Mesenchymal stem cell (in vitro differentiated cells and primary cell): ENCODE measurements around the gene VANGL2.
A peak's percentile ranks its signal among the peaks of the same experiment; 100 is the strongest.

ENCODE experiments used
- DNase-seq: peaks from one replicate; pipeline ENCODE4 v3.0.0-alpha.2; 2013
- H2AFZ ChIP-seq: one replicate; pipeline ENCODE4 v1.6.1; 2013; ENCODE audit warnings: low read depth, mild to moderate bottlenecking, control low read depth, inconsistent platforms, low read length, moderate library complexity
- H2AK5ac ChIP-seq: 2 replicates; pipeline ENCODE4 v1.6.1; 2013; ENCODE audit warnings: low read length, moderate library complexity, mild to moderate bottlenecking, inconsistent platforms; ENCODE audit not compliant: severe bottlenecking
- H2BK120ac ChIP-seq: one replicate; pipeline ENCODE4 v1.6.1; 2013; ENCODE audit warnings: low read depth, mild to moderate bottlenecking, inconsistent platforms, low read length, moderate library complexity
- H2BK12ac ChIP-seq, 2 experiments: one replicate each; pipeline ENCODE4 v1.6.1; 2013; ENCODE audit warnings: inconsistent platforms in 2 of 2, low read length in 2 of 2, mild to moderate bottlenecking in 2 of 2, moderate library complexity in 2 of 2, control low read depth in 1 of 2
- H2BK15ac ChIP-seq: one replicate; pipeline ENCODE4 v1.6.1; 2013; ENCODE audit warnings: mild to moderate bottlenecking, low read depth, inconsistent platforms; ENCODE audit not compliant: poor library complexity, severe bottlenecking
- H2BK5ac ChIP-seq: 2 replicates; pipeline ENCODE4 v1.6.1; 2013; ENCODE audit warnings: low read depth, mild to moderate bottlenecking, low read length, control low read depth, inconsistent platforms; ENCODE audit not compliant: poor library complexity, severe bottlenecking
- H3K14ac ChIP-seq, 2 experiments: one replicate each; pipeline ENCODE4 v1.6.1; 2013; ENCODE audit warnings: inconsistent platforms in 2 of 2, low read length in 2 of 2, control low read depth in 1 of 2, mild to moderate bottlenecking in 1 of 2, moderate library complexity in 1 of 2
- H3K18ac ChIP-seq, 2 experiments: one replicate each; pipeline ENCODE4 v1.6.1; 2013; ENCODE audit warnings: inconsistent platforms in 2 of 2, low read length in 2 of 2, control low read depth in 1 of 2, low read depth in 1 of 2, mild to moderate bottlenecking in 1 of 2
- H3K23ac ChIP-seq, 2 experiments: one replicate each; pipeline ENCODE4 v1.6.1; 2013; ENCODE audit warnings: inconsistent platforms in 2 of 2, low read length in 2 of 2, mild to moderate bottlenecking in 2 of 2, moderate library complexity in 2 of 2, control low read depth in 1 of 2
- H3K27ac ChIP-seq: 2 replicates; pipeline ENCODE4 v1.5.1; 2013; ENCODE audit warnings: mild to moderate bottlenecking, moderate library complexity, low read length, control low read depth, inconsistent platforms; ENCODE audit not compliant: poor library complexity, severe bottlenecking
- H3K27me3 ChIP-seq, 2 experiments: 2 replicates each; pipeline versions ENCODE4 v1.6.1 to v1.7.0; 2013; ENCODE audit warnings: low read length in 2 of 2, mild to moderate bottlenecking in 2 of 2, moderate library complexity in 2 of 2, control low read depth in 1 of 2, inconsistent platforms in 1 of 2; ENCODE audit not compliant: control insufficient read depth in 1 of 2, insufficient read depth in 1 of 2
- H3K36me3 ChIP-seq, 2 experiments: 2 replicates each; pipeline versions ENCODE4 v1.6.1 to v1.7.0; 2013; ENCODE audit warnings: low read length in 2 of 2, control low read depth in 1 of 2, inconsistent platforms in 1 of 2, low read depth in 1 of 2, mild to moderate bottlenecking in 1 of 2; ENCODE audit not compliant: insufficient read depth in 2 of 2, control insufficient read depth in 1 of 2
- H3K4ac ChIP-seq, 2 experiments: one replicate each; pipeline ENCODE4 v1.6.1; 2013; ENCODE audit warnings: inconsistent platforms in 2 of 2, low read length in 2 of 2, mild to moderate bottlenecking in 2 of 2, moderate library complexity in 2 of 2, control low read depth in 1 of 2, low read depth in 1 of 2
- H3K4me1 ChIP-seq: 2 replicates; pipeline ENCODE4 v1.6.1; 2013; ENCODE audit warnings: low read depth, low read length, control low read depth; ENCODE audit not compliant: control insufficient read depth, insufficient read depth
- H3K4me2 ChIP-seq: 2 replicates; pipeline ENCODE4 v1.6.1; 2013; ENCODE audit warnings: low read length, mild to moderate bottlenecking, inconsistent platforms; ENCODE audit not compliant: poor library complexity, severe bottlenecking
- H3K4me3 ChIP-seq, 2 experiments: 2 replicates each; pipeline versions ENCODE4 v1.5.1 to v1.7.0; 2013; ENCODE audit warnings: low read length in 2 of 2, mild to moderate bottlenecking in 2 of 2, control low read depth in 1 of 2, low read depth in 1 of 2; ENCODE audit not compliant: insufficient read depth in 1 of 2
- H3K79me1 ChIP-seq: replicated peaks from 2 replicates; pipeline ENCODE4 v1.6.1; 2013; ENCODE audit warnings: mild to moderate bottlenecking, control low read depth, low read length, inconsistent platforms; ENCODE audit not compliant: poor library complexity, severe bottlenecking
- H3K9ac ChIP-seq: 2 replicates; pipeline ENCODE4 v1.7.0; 2013; ENCODE audit warnings: mild to moderate bottlenecking, low read length, moderate library complexity
- H3K9me3 ChIP-seq: 2 replicates; pipeline ENCODE4 v1.7.0; 2013; ENCODE audit warnings: mild to moderate bottlenecking, low read length; ENCODE audit not compliant: control insufficient read depth
- H4K8ac ChIP-seq: one replicate; pipeline ENCODE4 v1.6.1; 2013; ENCODE audit warnings: inconsistent platforms, mild to moderate bottlenecking, low read length, moderate library complexity
- H4K91ac ChIP-seq: one replicate; pipeline ENCODE4 v1.6.1; 2013; ENCODE audit warnings: mild to moderate bottlenecking, low read length, inconsistent platforms
- WGBS: methylation state at CpG from one replicate; pipeline ENCODE4 v1.1.7; 2013; ENCODE audit warnings: mixed read lengths; 5-methylcytosine and 5-hydroxymethylcytosine counted together

Gene VANGL2

DNA sequence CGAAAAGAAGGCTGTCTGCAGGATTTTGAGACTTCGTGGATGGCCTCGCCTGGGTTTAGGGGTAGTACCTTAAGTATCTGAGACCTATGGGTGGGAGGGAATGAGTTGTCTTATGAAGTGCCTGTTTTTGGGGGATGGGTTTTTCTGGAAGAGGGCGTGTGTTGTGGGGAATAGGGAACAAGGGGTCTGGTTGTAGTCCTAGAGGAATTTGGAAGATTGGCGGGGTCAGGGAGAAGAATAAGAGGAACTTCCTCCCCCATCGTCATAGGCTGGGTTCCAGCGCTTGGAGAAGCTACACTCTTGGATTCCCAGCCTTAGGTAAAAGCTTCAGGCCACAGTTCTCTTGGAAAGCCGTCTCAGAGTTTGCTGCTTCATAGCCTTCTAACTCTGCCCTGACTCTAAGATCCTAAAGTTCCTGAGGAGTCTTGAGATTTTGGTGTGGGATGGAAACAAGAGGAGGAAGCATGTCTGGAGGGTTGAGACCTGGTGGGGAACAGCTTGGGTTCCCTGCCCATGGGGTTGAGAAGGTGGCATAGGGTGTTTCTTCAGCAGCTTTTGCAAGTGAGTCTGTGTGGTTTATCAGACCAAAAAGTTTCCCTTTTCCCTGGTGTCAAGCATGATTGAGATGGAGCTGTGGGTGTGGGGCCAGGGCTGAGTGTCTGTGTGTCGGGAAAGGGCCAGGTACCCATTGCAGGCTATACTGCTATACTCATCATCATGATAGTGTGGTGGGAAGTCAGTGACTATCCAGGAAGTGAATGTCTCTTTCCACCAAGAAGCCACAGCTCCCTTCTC is 1.8 kb downstream of the VANGL2 start:
- DNase-seq = no peak

DNA sequence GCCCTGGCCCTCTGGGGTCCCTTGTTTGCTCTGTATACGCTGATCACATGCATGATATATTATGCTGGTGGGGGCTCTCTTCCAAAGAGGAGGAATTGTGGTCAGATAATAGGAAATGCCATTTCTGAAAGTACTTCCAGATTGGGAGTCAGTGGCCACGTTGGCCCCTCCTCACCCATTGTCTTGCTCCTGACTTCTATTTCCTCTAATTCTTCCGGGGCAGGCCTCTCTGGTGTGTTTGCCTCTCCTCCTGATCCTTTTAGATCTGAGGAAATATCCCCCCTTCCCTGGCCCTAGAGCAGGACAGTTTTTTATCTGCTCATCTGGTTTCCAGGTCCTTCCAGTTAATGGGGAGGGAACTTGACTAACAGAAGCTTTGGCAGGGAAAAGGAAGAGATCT is 2.9 kb downstream of the VANGL2 start:
- H2AFZ ChIP-seq = no peak overlapping the region
- H2BK12ac ChIP-seq = no peak overlapping the region
- H3K9ac ChIP-seq = no peak overlapping the region
- H3K4ac ChIP-seq = no peak overlapping the region
- H3K14ac ChIP-seq = no peak overlapping the region
- no peak overlapping the region for H2BK5ac ChIP-seq
- peaks cover 0 to under 1% of the 10 kb centered on the region in 2 experiments for H3K36me3 ChIP-seq
- H2AK5ac ChIP-seq = peak overlapping the region; percentile 51
- no peaks in the 10 kb centered on the region for H3K9me3 ChIP-seq
- peaks cover 0 to 84% of the 10 kb centered on the region in 2 experiments for H3K27me3 ChIP-seq
- H3K4me1 ChIP-seq = peaks cover 32% of the 10 kb centered on the region
- peaks cover 32% of the 10 kb centered on the region for H3K79me1 ChIP-seq
- WGBS = 55% methylated on average over 3 of the region's 3 CpGs
- no peak overlapping the region for H3K18ac ChIP-seq
- H3K27ac ChIP-seq = no peak overlapping the region
- no peak overlapping the region for H2BK120ac ChIP-seq
- H4K8ac ChIP-seq = no peak overlapping the region
- DNase-seq = no peak
- H4K91ac ChIP-seq = no peak overlapping the region
- H3K4me2 ChIP-seq = no peak overlapping the region
- no peak overlapping the region for H2BK15ac ChIP-seq
- H3K23ac ChIP-seq = no peak overlapping the region
- no peak overlapping the region for H3K4me3 ChIP-seq

More for the DNA sequence above, 1.8 kb downstream of the VANGL2 start:
- H3K14ac ChIP-seq = no peak overlapping the region
- no peak overlapping the region for H3K18ac ChIP-seq
- no peak overlapping the region for H3K9ac ChIP-seq
- no peak overlapping the region for H2AFZ ChIP-seq
- H3K23ac ChIP-seq = peak overlapping the region in 1 of 2 experiments; percentile 47
- H3K36me3 ChIP-seq = no peaks in the 10 kb centered on the region
- H3K4me3 ChIP-seq = no peak overlapping the region
- no peaks in the 10 kb centered on the region for H3K9me3 ChIP-seq
- no peak overlapping the region for H3K27ac ChIP-seq
- WGBS = 63% methylated on average over 7 of the region's 9 CpGs
- H2BK120ac ChIP-seq = no peak overlapping the region
- peaks cover 0 to 89% of the 10 kb centered on the region in 2 experiments for H3K27me3 ChIP-seq
- peak overlapping the region; percentile 32 for H2AK5ac ChIP-seq
- H3K4me2 ChIP-seq = peak overlapping the region; percentile 52
- peaks cover 21% of the 10 kb centered on the region for H3K4me1 ChIP-seq
- H2BK5ac ChIP-seq = no peak overlapping the region
- H2BK12ac ChIP-seq = no peak overlapping the region
- H2BK15ac ChIP-seq = no peak overlapping the region
- peaks cover 24% of the 10 kb centered on the region for H3K79me1 ChIP-seq
- H4K91ac ChIP-seq = no peak overlapping the region
- no peak overlapping the region for H3K4ac ChIP-seq
- no peak overlapping the region for H4K8ac ChIP-seq

DNA sequence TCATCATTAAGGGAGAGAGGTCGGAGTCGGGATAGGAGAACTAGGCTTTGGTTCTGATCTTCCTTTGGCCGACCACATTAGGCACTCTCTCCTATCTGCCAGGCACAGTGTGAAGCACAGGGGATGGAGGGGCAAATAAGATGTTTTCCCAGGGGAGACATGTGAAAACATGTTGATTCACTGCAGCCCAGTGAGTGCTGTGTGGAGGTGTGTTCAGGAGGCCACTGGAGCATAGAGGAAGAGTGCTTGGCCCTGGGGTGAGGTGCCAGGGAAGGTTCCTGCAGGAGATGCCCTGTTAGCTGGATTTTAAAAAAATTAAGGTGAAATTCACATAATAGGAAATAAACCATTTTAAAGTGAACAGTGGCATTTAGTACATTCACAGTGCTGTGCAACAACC is 3.7 kb downstream of the VANGL2 start:
- Histone ChIP-seq H3K4me3 (no peak overlapping the region), H2BK5ac (no peak overlapping the region), H3K23ac (no peak overlapping the region), H3K14ac (no peak overlapping the region), H2AFZ (no peak overlapping the region), H2BK120ac (no peak overlapping the region), H3K9ac (no peak overlapping the region), H2BK12ac (no peak overlapping the region), H2BK15ac (no peak overlapping the region), H3K27ac (no peak overlapping the region), H3K9me3 (no peaks in the 10 kb centered on the region), H3K18ac (no peak overlapping the region), H2AK5ac (no peak overlapping the region), H4K91ac (no peak overlapping the region), H4K8ac (no peak overlapping the region), H3K79me1 (peaks cover 40% of the 10 kb centered on the region), H3K27me3 (peaks cover 0 to 84% of the 10 kb centered on the region in 2 experiments), H3K4me1 (peaks cover 36% of the 10 kb centered on the region), H3K36me3 (peaks cover 0 to 8% of the 10 kb centered on the region in 2 experiments), H3K4me2 (no peak overlapping the region), H3K4ac (no peak overlapping the region)
- WGBS = 94% methylated on average over 3 of the region's 3 CpGs
- no peak for DNase-seq

DNA sequence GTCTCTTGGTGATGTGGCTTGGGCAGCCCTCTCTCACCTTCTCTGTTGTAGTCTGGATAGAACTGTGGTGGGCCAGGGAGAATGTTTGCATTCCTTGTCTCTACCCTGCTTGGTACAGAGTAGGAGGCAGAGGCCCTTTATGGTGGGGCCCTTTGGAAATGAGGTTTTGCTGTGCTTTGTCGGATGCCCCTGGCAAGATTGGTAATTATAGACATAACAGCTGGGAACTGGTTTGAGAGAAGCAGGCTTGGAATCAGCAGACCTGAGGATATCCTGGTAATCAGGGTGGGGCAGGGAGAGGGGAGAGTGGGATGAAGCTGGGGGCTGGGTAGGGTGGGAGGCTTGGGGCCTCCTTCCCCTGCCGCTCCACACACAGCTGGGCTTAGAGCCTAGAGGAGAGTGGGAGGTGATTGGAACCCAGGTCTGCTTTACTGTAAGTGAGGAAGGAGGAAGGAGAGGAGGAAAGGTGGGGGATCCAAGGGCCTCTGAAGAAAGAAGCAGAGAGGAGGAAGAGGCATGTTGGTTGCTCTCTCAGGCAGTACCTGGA is 5.0 kb downstream of the VANGL2 start:
- no peak overlapping the region for H4K91ac ChIP-seq
- H3K4ac ChIP-seq = no peak overlapping the region
- H3K36me3 ChIP-seq = peaks cover 0 to 11% of the 10 kb centered on the region in 2 experiments
- H2BK5ac ChIP-seq = no peak overlapping the region
- H3K18ac ChIP-seq = no peak overlapping the region
- no peak overlapping the region for H3K23ac ChIP-seq
- H3K9ac ChIP-seq = no peak overlapping the region
- no peak overlapping the region for H3K27ac ChIP-seq
- peaks cover 0 to 85% of the 10 kb centered on the region in 2 experiments for H3K27me3 ChIP-seq
- H2AK5ac ChIP-seq = no peak overlapping the region
- peaks cover 36% of the 10 kb centered on the region for H3K4me1 ChIP-seq
- H3K14ac ChIP-seq = no peak overlapping the region
- no peak overlapping the region for H3K4me2 ChIP-seq
- no peak overlapping the region for H2BK15ac ChIP-seq
- H2BK120ac ChIP-seq = no peak overlapping the region
- H2BK12ac ChIP-seq = no peak overlapping the region
- no peak overlapping the region for H4K8ac ChIP-seq
- H3K4me3 ChIP-seq = no peak overlapping the region
- peaks cover 48% of the 10 kb centered on the region for H3K79me1 ChIP-seq
- no peak for DNase-seq
- 98% methylated on average over 2 of the region's 2 CpGs for WGBS
- no peaks in the 10 kb centered on the region for H3K9me3 ChIP-seq
- no peak overlapping the region for H2AFZ ChIP-seq
